ENCODE results near the gene MYCBP.
"Not testable (repeated sequence)": the region's sequence is repeated elsewhere in the genome, so short reads cannot be mapped to it uniquely, and the experiment has no call there.

The MYCBP gene, protein sequence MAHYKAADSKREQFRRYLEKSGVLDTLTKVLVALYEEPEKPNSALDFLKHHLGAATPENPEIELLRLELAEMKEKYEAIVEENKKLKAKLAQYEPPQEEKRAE

DNA sequence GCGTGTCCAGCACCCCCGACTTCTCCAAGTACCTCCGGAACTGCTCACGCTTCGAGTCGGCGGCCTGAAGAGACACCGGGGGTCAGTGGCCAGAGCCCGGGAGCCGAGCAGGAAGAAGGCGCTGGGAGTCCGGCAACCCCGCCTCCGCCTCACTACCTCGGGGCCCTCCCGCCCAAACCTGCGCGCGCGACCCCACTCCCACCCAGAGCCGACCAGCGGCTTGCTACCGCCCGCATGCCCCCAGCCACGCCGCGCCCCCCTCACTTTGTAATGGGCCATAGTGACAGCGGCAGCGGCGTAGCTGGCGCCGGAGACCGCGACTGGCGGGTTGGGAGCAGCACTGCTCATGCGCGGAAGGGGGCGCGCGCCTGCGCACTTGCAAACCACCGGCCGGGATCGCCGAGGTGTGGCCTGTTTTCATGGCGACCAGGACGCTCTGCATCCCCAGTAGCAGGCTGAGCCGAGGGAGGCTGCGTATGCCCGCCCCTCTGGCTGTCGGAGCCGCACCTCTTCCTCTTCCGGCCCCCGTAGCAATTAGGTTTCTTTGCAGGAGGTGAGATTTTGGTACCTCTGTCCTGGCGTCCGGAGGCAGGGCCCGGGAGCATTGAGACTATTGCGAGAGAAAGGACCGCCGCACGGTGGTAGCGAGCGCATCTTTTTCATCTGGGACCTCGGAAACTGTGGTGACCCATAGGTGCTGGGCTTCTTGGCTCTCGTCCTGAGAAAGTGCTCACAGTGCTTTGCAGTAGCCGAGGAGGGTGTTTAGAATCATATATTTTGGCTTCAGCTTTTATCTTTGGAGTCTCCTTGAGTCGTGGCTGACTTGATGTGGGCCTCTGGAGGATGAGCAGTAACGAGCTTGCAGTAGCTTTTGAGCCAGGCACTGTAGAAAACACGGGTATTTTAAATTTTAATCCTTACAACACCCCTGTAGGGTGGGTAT, at the start of gene MYCBP:
Gene MYCBP (minus strand): TSS at position 322 of the 943 bp plus-strand sequence. CDS start 43 bp downstream, at position 279.
- peak; percentile 98 for DNase-seq

DNA sequence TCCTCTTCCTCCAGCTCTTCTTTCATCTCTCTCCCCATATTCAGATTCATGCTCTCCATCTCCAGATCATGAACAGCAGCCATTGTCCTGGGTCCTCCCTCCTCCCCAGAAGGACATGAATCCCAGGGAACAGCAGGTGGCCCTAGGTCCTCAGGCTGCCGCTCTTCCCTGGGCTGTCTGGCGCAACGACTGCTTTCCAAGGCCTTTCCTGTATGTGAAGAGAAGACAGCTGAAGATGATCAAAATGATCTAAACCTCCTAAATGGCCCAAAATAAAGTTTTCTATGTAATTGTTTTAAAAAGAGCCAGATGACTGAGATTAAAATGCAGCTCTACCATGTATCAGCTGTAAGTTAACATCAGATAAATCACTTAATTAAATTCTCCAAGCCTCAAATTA, 46.0 kb upstream of the MYCBP start:
- DNase-seq, result no peak

DNA sequence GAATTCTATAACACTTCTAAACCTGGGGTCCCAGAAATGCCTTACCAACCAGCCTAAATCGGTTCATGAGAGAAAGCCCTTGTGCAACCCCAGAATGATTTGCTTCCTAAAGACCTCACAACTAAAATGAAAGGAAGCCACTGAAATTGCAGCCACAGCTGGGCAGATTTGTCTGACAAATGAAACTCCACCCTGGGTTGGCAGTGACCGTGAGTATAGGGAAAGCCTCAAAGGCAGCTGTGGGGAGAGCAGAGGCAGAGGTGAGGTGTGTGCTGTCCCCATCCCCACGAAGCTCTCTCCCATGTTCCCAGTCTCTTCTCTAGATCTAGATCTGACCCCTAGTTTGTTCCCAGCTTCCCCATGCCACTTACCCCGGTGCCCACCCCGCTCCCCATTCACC, 45.4 kb upstream of the MYCBP start:
- no peak for DNase-seq

DNA sequence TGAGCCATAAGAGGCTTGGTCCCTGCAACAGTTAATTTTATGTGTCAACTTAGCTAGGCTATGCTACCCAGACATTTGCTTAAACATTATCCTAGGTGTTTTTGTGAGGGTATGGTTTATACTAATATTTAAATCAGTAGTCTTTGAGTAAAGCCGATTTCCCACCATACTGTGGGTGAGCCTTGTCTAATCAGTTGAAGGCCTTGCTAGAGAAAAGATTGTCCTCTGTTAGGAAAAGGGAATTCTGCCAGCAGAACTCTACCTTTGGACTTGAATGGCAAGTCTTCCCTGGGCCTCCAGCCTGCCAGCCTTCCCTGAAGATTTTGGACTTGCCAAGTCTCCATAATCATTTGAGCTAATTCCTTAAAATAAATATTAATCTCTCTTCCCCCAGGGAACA, 44.6 kb upstream of the MYCBP start:
- no peak for DNase-seq

DNA sequence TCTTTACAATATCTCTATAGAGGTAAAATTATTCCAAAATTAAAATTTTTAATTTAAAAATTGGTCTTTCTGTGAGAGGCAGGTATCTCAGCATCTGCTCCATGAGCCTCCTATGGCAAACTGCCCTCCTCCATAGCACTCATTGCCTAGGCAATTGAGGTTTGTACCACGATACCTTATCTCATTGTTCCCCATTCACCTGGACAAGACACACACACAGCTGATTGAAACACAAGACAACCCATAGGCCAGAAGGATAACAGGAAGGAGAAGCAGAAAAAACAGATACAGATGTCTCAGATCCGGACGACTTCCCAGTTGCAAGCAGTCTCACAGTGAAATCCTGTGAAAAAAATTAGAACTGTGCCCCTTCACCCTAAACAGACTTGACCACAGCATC, 44.2 kb upstream of the MYCBP start:
- no peak for DNase-seq

DNA sequence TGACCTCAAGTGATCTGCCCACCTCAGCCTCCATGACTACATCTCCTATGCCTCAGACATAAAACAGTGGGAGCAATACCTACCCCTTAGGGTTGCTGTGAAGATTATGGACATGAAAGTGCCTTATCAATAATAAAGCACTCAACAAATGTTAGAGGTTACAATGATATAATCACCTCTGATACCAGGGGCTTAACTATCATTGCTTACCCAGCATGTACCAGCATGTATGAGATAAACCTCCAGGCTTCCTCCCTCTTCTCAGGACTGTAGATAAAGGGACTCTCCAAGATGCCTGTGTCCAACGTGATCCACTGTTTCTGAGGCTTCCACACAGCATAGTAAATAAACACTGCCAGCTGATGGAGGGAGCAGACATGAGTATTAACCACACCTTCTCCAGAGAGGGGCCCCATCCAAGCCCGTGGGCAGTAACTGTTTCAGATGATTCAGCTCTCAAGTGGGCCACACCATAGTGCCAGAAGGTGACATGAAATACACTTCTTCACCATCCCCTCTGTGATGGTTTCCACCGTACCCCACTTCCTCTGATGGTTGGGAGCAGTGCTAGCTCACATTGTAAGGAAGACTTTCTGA, 42.3 kb upstream of the MYCBP start:
- no peak for DNase-seq

DNA sequence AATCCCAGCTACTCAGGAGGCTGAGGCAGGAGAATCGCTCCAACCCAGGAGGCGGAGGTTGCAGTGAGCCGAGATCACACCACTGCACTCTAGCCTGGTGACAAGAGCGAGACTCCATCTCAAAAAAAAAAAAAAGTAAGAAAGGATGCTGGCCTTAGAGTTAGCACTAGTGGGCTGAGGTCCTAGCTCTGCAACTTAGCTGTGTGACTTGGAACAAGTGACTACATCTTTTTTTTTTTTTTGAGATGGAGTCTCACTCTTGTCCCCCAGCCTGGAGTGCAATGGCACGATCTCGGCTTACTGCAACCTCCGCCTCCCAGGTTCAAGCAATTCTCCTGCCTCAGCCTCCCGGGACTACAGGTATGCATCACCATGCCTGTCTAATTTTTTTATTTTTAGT, 41.8 kb upstream of the MYCBP start:
- DNase-seq, result not testable (repeated sequence)

DNA sequence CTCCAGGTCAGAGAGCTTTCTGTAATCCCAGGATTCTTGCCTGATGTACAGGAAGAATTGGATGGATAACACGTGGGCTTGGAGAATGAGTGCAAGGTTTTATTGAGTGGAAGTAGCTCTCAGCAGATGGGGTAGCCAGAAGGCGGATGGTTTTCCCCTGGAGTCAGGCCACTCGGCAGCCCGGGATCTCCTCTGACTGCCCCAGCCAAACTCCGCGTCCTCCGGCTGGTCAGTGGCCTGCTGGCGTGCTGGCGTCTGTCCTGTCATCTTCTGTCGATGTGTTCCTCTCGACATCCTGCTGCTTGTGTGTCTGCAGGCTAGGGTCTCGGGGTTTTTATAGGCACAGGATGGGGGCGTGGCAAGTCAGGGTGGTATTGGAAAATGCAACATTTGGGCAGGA, 35.7 kb upstream of the MYCBP start:
- no peak for DNase-seq

DNA sequence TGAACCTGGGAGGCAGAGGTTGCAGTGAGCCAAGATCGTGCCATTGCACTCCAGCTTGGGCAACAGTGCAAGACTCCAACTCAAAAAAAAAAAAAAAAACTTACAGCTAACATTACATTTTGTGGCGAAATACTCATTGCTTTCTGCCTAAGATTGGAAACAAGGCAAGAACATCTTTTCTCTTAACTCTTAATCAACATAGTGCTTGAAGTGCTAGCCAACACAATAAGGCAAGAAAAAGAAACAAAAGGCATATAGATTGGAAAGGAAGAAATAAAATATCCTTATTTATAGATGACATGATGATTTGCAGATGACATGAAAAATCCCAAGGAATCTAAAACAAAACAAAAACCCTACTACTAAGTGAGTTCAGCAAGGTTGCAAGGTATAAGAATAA, 32.8 kb upstream of the MYCBP start:
- DNase-seq, result no peak

DNA sequence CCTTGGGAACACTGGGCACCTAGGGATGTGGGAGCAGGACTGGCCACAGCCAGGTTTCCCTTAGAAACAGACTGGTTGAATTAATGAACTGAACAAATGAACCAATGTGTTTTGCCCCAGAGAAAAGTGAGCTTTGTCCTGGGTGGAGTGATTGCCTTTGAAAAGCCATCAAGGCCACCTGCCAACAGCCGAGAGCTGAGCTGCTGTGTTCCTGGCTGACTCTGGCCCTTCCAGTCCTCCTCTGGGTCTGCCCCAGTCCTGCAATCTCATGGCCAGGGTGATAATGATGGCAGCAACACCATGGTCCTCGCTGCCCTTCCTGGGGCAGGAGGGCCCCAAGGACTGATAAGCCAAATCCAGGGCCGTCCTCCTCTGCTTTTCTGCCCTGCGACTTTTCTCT, 26.4 kb upstream of the MYCBP start:
- no peak for DNase-seq

DNA sequence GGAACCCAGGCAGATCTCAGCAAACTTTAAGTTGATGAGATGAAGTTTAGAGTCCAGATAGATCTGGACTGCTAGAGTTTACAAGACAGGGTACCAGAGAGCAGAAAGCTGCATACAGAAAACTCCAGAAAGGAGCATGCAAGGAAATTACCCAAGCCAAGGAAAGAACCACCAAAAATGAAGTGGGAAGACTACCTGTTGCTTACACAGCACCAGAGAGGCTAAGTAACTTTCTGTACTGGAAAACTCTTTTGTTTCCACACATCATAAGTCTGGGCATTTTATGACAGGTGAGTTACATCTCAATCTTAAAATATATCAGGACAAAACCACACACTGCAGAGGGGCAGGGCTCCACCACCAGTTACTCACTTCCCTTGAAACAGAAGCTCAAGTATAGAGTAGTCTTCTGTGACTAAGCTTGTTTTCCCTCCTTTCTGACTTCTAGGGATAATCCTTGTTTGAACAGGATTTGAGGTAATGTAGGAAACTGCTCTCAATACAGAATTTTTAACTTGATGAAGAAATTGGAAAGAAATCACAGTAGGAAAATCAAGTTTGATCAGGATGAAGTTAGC, 25.6 kb upstream of the MYCBP start:
- no peak for DNase-seq

DNA sequence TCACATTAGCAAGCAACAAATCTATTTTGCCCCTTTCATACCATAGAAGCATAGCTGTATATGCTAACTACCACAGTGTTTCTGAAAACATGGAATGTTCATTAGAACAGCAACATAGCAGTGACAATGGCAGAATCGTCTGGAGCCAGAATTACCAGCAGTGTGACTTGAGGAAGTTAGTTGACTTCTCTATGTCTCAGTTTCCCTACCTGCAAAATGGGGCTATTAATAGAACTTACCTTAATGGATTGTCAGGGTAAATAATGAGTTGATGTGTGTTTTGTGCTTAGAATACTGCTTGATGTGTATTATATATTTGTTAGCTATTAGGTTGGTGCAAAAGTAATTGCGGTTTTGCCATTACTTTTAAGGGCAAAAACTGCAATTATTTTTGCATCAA, 23.0 kb upstream of the MYCBP start:
- no peak for DNase-seq

DNA sequence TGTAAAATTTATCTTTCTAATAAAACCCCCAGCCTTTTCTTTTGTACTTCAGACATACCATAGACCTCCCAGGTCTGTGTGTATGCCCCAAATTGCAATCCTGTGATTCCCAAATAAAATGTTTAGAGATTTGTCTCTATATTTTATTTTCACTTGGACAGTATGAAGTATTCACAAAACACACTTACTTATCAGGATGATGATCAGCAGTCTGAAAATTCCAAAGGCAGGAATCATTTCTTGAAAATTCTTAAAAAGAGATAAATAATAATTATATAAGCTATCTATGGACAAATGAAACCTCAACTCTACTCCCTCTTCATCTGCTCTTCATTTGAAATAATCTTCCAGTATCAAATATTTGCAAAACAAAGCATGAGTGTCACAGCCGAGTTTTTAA, 19.8 kb upstream of the MYCBP start:
- no peak for DNase-seq

DNA sequence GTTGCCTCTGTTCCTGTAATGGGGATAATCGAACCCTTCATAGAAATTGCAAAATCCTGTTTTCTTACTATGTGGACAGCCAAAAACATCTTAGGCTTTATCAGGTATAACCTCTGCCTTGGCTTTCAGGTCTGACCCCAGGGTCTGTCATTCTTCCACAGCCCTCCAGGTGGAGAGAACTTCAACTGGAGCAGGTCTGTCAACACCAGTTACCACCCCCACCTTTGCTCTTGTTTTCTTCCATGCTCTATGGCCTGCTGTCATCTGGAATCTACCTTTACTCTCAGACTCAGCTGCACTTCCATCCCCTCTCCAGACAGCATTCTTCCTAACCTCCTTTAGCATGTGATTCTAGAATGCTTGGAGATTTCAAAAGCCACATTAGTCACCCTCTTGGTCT, 18.6 kb upstream of the MYCBP start:
- no peak for DNase-seq

DNA sequence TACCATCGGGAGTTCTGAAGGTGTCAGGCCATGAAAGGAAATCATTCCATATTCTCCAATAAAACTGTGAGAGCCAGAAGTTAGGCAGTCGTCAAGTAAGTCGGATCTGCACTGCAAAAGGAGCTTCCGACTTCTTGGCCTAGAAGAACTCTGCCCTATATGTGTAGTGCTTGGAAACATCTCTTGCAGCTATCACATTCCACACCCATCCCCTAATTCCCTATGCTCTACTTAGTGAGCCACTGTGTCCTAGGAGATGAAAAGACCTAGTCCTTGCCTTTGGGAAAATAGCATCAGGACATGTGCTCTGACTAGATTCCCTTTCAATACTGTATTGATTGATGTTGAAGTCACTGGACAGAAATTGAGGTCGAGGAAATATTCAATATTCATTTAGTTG, 16.4 kb upstream of the MYCBP start:
- DNase-seq, result no peak

DNA sequence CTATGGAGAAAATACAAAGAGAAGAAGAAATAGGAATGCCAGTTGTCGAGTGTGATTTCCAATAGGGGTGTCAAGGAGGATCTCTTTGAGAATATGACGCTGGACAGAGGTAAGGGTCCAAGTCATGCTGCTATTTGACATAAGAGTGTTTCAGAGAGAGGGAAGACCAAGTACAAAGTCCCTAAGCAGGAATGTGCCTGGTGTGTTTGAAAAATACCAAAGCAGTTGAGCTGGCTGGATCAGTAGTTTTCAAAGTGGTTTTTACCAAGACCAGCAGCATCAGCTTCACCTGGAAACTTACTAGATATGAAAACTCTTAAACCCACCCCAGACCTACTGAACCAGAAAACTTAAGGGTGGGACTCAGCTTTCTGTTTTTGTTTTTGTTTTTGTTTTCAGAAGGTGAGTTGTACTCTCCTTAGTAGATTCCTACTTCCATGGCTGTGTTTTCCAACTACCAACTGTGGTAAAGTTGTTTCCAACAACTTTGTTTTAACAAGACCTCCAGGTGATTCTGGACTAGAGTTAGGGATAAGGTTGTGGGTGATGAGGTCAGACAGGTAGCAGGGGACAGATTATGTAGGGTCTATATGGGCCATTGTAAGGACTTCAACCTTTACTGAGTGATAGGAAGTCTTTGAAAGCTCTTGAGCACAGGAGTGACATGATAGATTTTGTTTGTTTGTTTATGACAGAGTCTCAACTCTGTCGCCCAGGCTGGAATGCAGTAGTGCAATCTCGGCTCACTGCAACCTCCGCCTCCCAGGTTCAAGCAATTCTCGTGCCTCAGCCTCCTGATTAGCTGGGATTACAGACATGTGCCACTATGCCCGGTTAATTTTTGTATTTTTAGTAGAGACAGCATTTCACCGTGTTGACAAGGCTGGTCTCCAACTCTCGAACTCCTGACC, 15.5 kb upstream of the MYCBP start:
- DNase-seq, result no peak

DNA sequence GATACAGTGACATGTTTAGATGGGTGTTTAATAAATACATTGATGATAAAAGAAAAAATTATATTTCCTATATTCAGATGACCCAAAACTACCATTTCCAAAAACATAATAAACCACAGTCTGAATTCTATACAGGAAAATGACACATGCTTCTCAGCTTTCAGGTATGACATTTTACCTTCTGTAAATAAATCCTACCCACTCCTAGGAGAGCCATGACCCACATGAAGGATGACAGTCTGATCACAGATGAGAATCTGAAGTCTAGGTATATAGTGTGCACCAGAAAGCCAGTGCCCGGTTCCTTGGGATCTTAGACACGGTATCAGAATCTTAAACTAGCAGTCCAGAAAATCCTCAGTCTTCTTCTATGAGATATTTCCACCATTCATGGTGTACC, 11.9 kb upstream of the MYCBP start:
- DNase-seq, result no peak

DNA sequence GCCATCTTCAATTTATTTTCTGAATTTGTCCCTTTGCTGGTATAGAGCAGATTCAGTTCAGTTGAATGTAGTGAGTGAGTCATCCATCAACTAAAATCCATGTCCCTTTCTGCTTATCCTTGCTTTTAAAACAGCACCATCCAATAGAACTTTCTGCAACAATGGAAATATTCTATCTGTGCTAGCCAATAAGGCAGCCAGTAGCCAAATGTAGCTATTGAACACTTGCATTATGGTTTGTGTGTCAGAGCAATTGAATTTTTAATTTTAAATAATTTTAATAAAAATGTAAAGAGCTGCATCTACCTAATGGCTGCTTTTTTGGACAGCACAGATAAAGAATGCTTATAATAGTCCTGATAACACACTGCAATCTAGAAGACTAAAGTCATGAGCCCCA, 8.3 kb upstream of the MYCBP start, which contains the start of gene GJA9:
Gene GJA9 (minus strand): TSS at position 101 of the 400 bp plus-strand sequence. CDS start 5,489 bp downstream, outside the sequence.
- no peak for DNase-seq

DNA sequence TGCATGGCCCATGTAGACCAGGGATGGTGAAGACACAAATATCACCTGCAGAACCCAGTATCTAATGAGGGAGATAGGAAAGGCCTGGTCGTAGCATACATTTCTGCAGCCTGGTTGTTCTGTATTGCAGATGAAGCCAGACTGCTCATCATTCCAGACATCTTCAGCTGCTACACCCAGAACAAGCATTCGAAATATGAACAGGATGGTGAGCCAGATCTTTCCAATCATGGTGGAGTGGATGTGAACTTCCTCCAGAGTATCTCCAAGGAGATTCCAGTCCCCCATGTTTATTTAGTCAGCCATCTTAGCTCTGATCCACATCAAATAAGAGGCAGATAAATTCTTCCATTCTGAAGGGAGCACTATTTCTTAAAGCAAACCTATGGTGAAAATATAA, 2.7 kb upstream of the MYCBP start:
- DNase-seq, result no peak

DNA sequence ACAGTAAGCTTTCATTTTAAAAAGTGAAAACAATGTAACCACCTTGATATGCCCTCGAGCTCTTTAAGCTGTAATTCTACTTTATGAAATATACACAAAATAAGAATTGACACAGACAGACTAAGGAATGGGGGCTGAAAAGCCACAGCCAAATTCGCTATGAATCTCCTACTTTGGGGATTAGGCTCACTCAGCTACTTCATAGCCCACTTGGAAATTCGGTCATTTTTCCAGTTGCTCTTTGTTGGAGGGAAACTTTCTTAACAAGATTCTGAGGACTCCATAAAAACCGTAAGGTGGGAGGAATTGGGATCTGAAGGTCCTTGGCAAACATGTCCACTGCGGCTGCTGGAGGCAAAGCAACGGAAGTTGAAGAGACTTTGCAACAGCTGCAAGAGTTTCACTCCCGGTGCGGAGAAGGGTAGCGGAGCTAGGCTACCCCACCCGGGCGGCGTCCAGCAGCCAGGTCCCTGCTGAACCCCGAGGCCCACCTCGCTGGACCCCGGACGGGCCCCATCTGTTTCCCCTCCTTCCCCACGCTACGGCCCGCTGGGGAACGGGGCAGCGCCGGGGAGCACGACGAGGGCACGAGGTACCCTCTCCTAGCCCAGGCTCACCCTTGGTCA, 634 bp downstream of the MYCBP start:
- no peak for DNase-seq

DNA sequence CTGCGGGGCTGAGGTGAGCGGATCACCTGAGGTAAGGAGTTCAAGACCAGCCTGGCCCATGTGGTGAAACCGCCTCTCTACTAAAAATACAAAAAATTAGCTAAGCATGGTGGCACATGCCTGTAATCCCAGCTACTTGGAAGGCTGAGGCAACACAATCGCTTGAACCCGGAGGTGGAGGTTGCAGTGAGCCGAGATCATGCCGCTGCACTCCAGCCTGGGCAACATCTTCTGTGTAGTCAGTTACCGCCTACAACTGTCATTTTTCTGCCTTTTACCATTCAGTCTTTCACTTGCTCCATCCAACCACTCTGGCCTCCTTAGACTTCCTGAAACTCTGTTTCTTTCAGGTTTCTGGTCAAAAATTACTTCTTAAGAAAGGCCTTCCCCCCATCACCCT, 2.2 kb downstream of the MYCBP start:
- DNase-seq, result no peak

DNA sequence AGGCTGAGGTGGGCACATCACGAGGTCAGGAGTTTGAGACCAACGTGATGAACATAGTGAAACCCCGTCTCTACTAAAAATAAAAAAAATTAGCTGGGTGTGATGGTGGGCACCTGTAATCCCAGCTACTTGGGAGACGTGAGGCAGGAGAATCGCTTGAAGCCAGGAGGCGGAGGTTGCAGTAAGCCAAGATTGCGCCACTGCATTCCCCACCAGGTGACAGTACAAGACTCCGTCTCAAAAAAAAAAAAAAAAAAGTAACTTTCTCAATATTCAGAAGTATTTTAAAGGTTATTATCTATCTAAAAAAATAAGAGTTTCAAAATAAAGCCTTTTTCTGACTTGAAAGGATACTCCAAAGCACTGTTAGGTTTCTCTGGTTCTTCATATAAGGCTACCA, 5.9 kb downstream of the MYCBP start:
- DNase-seq, result no peak
